H9 (cell line): Measurements from ENCODE around the gene DMXL1. TPM values are rescaled to one million over a fixed set of nuclear protein-coding genes. Genes with fewer than 3 reads are reported as not detected.

Source experiments
- DNase-seq: peaks from one replicate; pipeline ENCODE4 v3.0.0-alpha.2; 2017
- H2AFZ ChIP-seq: one replicate; pipeline ENCODE4 v1.6.1; 2013; ENCODE audit warnings: mild to moderate bottlenecking, low read length, control low read depth, moderate library complexity
- H2AK5ac ChIP-seq: 2 replicates; pipeline ENCODE4 v1.6.1; 2013; ENCODE audit warnings: low read length, control low read depth, mixed read lengths; ENCODE audit not compliant: insufficient read length
- H2BK120ac ChIP-seq: one replicate; pipeline ENCODE4 v1.6.1; 2013; ENCODE audit warnings: low read depth, mild to moderate bottlenecking, low read length, control low read depth, inconsistent platforms; ENCODE audit not compliant: poor library complexity, severe bottlenecking
- H2BK12ac ChIP-seq: 2 replicates; pipeline ENCODE4 v1.6.1; 2013; ENCODE audit warnings: low read length, control low read depth, mixed read lengths, low read depth; ENCODE audit not compliant: insufficient read length
- H2BK15ac ChIP-seq: 2 replicates; pipeline ENCODE4 v1.6.1; 2013; ENCODE audit warnings: low read depth, low read length, control low read depth
- H2BK20ac ChIP-seq: one replicate; pipeline ENCODE4 v1.6.1; 2013; ENCODE audit warnings: low read depth, mild to moderate bottlenecking, low read length, control low read depth, inconsistent platforms; ENCODE audit not compliant: poor library complexity, severe bottlenecking
- H2BK5ac ChIP-seq: 2 replicates; pipeline ENCODE4 v1.6.1; 2013; ENCODE audit warnings: low read length, control low read depth, mixed read lengths; ENCODE audit not compliant: insufficient read length
- H3K14ac ChIP-seq: 2 replicates; pipeline ENCODE4 v1.6.1; 2013; ENCODE audit warnings: low read length, control low read depth; ENCODE audit not compliant: insufficient read depth
- H3K18ac ChIP-seq: 2 replicates; pipeline ENCODE4 v1.6.1; 2013; ENCODE audit warnings: low read depth, mild to moderate bottlenecking, mixed read lengths, low read length, control low read depth; ENCODE audit not compliant: insufficient read length
- H3K23ac ChIP-seq: 2 replicates; pipeline ENCODE4 v1.6.1; 2013; ENCODE audit warnings: low read length, control low read depth, mixed read lengths, low read depth; ENCODE audit not compliant: insufficient read length
- H3K23me2 ChIP-seq: 2 replicates; pipeline ENCODE4 v1.6.1; 2013; ENCODE audit warnings: low read depth, mild to moderate bottlenecking, mixed read lengths, low read length, control low read depth; ENCODE audit not compliant: insufficient read length, poor library complexity, severe bottlenecking
- H3K27ac ChIP-seq: 2 replicates; pipeline ENCODE4 v1.5.1; 2013; ENCODE audit warnings: low read length, control low read depth, mixed read lengths, low read depth; ENCODE audit not compliant: insufficient read length
- H3K27me3 ChIP-seq: 2 replicates; pipeline ENCODE4 v1.6.1; 2013; ENCODE audit warnings: low read length, control low read depth, inconsistent platforms; ENCODE audit not compliant: insufficient read depth
- H3K4ac ChIP-seq: 2 replicates; pipeline ENCODE4 v1.6.1; 2013; ENCODE audit warnings: low read depth, mild to moderate bottlenecking, control low read depth, inconsistent platforms, low read length, moderate library complexity
- H3K4me1 ChIP-seq: 2 replicates; pipeline ENCODE4 v1.6.1; 2013; ENCODE audit warnings: low read length, control low read depth, inconsistent platforms; ENCODE audit not compliant: insufficient read depth
- H3K4me2 ChIP-seq: 2 replicates; pipeline ENCODE4 v1.6.1; 2013; ENCODE audit warnings: low read length, control low read depth, mixed read lengths; ENCODE audit not compliant: insufficient read length, insufficient read depth
- H3K56ac ChIP-seq: 2 replicates; pipeline ENCODE4 v1.6.1; 2013; ENCODE audit warnings: low read depth, mild to moderate bottlenecking, mixed read lengths, low read length, control low read depth; ENCODE audit not compliant: insufficient read length
- H3K79me1 ChIP-seq: 2 replicates; pipeline ENCODE4 v1.6.1; 2013; ENCODE audit warnings: low read depth, mild to moderate bottlenecking, moderate library complexity, low read length, control low read depth, inconsistent platforms; ENCODE audit not compliant: insufficient read depth, poor library complexity, severe bottlenecking
- H3K79me2 ChIP-seq: 2 replicates; pipeline ENCODE4 v1.6.1; 2013; ENCODE audit warnings: low read length, control low read depth, inconsistent platforms; ENCODE audit not compliant: insufficient read depth
- H3K9ac ChIP-seq: 2 replicates; pipeline ENCODE4 v1.6.1; 2013; ENCODE audit warnings: low read length, control low read depth, mixed read lengths; ENCODE audit not compliant: insufficient read length; ENCODE audit errors: extremely low read depth
- H3K9me3 ChIP-seq: one replicate; pipeline ENCODE4 v1.6.1; 2013; ENCODE audit warnings: low read depth, low read length, inconsistent platforms; ENCODE audit not compliant: control insufficient read depth
- H3T11ph ChIP-seq: one replicate; pipeline ENCODE4 v1.6.1; 2013; ENCODE audit warnings: mild to moderate bottlenecking, low read length, control low read depth, inconsistent platforms
- H4K20me1 ChIP-seq: one replicate; pipeline ENCODE4 v1.6.1; 2013; ENCODE audit not compliant: control insufficient read depth, insufficient read length, insufficient read depth
- H4K5ac ChIP-seq: 2 replicates; pipeline ENCODE4 v1.6.1; 2013; ENCODE audit warnings: low read depth, mild to moderate bottlenecking, mixed read lengths, low read length, control low read depth; ENCODE audit not compliant: insufficient read length
- H4K8ac ChIP-seq: replicated peaks from 2 replicates; pipeline ENCODE4 v1.6.1; 2013; ENCODE audit warnings: low read length, control low read depth, mixed read lengths, low read depth; ENCODE audit not compliant: insufficient read length
- H4K91ac ChIP-seq: 2 replicates; pipeline ENCODE4 v1.6.1; 2013; ENCODE audit warnings: low read depth, mild to moderate bottlenecking, moderate library complexity, mixed read lengths, low read length, control low read depth; ENCODE audit not compliant: insufficient read length
- H3K27ac Mint-ChIP-seq, 3 experiments: 2 replicates in 2 of 3; 3 replicates in 1 of 3; pipeline ENCODE4 v1.8.0; 2020 to 2021; ENCODE audit warnings: mixed read lengths in 3 of 3, mild to moderate bottlenecking in 1 of 3, moderate library complexity in 1 of 3
- H3K27me3 Mint-ChIP-seq: 2 replicates; pipeline ENCODE4 v1.8.0; 2021; ENCODE audit warnings: low read depth, mild to moderate bottlenecking, moderate library complexity, mixed read lengths
- H3K36me3 Mint-ChIP-seq, 3 experiments: 2 replicates in 2 of 3; 3 replicates in 1 of 3; pipeline ENCODE4 v1.8.0; 2020 to 2021; ENCODE audit warnings: low read depth in 3 of 3, mixed read lengths in 3 of 3; ENCODE audit not compliant: insufficient read depth in 1 of 3
- H3K4me1 Mint-ChIP-seq, 2 experiments: 2 replicates each; pipeline ENCODE4 v1.8.0; 2020; ENCODE audit warnings: mixed read lengths in 2 of 2
- H3K4me3 Mint-ChIP-seq, 2 experiments: 2 replicates in 1 of 2; 3 replicates in 1 of 2; pipeline ENCODE4 v1.8.0; 2020 to 2021; ENCODE audit warnings: mild to moderate bottlenecking in 2 of 2, mixed read lengths in 2 of 2, moderate library complexity in 1 of 2
- H3K9me3 Mint-ChIP-seq, 2 experiments: 2 replicates in 1 of 2; 3 replicates in 1 of 2; pipeline ENCODE4 v1.8.0; 2020; ENCODE audit warnings: mild to moderate bottlenecking in 2 of 2, mixed read lengths in 2 of 2, moderate library complexity in 1 of 2
- WGBS: extraction: QIAGEN DNeasy Blood & Tissue Kit; methylation state at CpG from one replicate; pipeline ENCODE4 v1.1.7; 2013; ENCODE audit warnings: missing lambda C conversion rate, low lambda C conversion rate, mixed read lengths; ENCODE audit not compliant: insufficient read length; ENCODE audit errors: extremely low coverage; 5-methylcytosine and 5-hydroxymethylcytosine counted together
- total RNA-seq: library from RNA; stranded (reverse); gene quantifications from 2 replicates; pipeline ENCODE4 v1.2.1, GENCODE V29; 2021
- TF ChIP-seq, protein P1 (sequence below): fragments of 200-600 bp; sonication (generic); conservative IDR thresholded peaks from 3 replicates; pipeline ENCODE4 v1.8.0; 2021; ENCODE audit warnings: antibody characterized with exemption, mild to moderate bottlenecking

Gene DMXL1
- total RNA-seq, 1 experiment from 2014 or later: 63.5 TPM

DNA sequence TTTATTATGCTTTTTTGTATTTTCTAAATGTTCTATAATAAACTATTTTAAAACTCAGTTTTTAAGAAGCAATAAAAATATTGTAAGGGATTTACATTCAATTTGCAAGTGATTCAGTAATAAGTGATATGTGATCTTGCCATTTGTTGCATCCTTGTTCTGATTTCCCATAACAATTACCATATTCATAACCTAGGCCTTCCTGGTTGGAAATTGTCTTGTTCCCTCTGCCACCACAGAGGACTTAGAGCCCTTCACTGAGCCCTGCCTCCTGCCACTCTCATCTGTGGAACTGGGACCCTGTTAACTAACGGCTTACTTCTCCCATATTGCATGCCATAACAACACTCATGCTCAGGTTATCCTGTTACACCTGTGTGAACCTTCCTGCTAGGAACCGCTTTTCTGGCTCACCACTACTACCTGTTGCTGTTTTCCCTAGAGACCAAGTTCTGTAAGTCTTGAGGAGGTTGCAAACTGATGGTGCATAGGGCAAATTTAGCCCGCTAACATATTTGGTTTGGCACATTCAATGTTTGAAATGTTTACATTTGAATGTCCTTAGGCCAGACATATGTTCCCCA, 49.6 kb upstream of the DMXL1 start:
- Histone ChIP-seq H3K56ac (no peak overlapping the region), H3K4me1 (no peaks in the 10 kb centered on the region), H3K27me3 (no peaks in the 10 kb centered on the region), H3K79me2 (no peaks in the 10 kb centered on the region), H2BK12ac (no peak overlapping the region), H4K91ac (no peak overlapping the region), H3K79me1 (no peaks in the 10 kb centered on the region), H2AK5ac (no peak overlapping the region), H2AFZ (no peak overlapping the region), H4K20me1 (no peaks in the 10 kb centered on the region), H2BK5ac (no peak overlapping the region), H3K9me3 (no peaks in the 10 kb centered on the region), H3K4me2 (no peak overlapping the region), H3K18ac (no peak overlapping the region), H3K9ac (no peak overlapping the region), H3K23ac (no peak overlapping the region), H2BK20ac (no peak overlapping the region), H3K23me2 (no peaks in the 10 kb centered on the region), H2BK15ac (no peak overlapping the region), H2BK120ac (no peak overlapping the region), H4K5ac (no peak overlapping the region), H3T11ph (no peak overlapping the region), H3K4ac (no peak overlapping the region), H3K14ac (no peak overlapping the region), H4K8ac (no peak overlapping the region), H3K27ac (no peak overlapping the region)
- no peak overlapping the region for H3K4me3 Mint-ChIP-seq
- H3K4me1 Mint-ChIP-seq: peaks cover 4% of the 10 kb centered on the region in 2 experiments
- no peak overlapping the region for H3K27ac Mint-ChIP-seq
- DNase-seq: no peak
- no CpG with 5 or more reads among the region's 3 CpGs for WGBS
- peaks cover 0 to 7% (median 4%) of the 10 kb centered on the region in 3 experiments; a peak in 4 of 7 replicates for H3K36me3 Mint-ChIP-seq
- no peaks in the 10 kb centered on the region; the same call in 1 of the 2 replicates for H3K27me3 Mint-ChIP-seq
- peaks cover 3 to 11% of the 10 kb centered on the region in 2 experiments; a peak in 4 of 5 replicates for H3K9me3 Mint-ChIP-seq
- TF ChIP-seq, protein P1, sequence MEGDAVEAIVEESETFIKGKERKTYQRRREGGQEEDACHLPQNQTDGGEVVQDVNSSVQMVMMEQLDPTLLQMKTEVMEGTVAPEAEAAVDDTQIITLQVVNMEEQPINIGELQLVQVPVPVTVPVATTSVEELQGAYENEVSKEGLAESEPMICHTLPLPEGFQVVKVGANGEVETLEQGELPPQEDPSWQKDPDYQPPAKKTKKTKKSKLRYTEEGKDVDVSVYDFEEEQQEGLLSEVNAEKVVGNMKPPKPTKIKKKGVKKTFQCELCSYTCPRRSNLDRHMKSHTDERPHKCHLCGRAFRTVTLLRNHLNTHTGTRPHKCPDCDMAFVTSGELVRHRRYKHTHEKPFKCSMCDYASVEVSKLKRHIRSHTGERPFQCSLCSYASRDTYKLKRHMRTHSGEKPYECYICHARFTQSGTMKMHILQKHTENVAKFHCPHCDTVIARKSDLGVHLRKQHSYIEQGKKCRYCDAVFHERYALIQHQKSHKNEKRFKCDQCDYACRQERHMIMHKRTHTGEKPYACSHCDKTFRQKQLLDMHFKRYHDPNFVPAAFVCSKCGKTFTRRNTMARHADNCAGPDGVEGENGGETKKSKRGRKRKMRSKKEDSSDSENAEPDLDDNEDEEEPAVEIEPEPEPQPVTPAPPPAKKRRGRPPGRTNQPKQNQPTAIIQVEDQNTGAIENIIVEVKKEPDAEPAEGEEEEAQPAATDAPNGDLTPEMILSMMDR: no peak
